Activated CD8-positive, alpha-beta T cell treated with anti-CD3 and anti-CD28 coated beads for 36 hours (primary cell): ENCODE data around the gene CFAP44. TPM values are rescaled to one million over a fixed set of nuclear protein-coding genes. Genes with fewer than 3 reads are reported as not detected.
"Not testable (repeated sequence)": the region's sequence is repeated elsewhere in the genome, so short reads cannot be mapped to it uniquely, and the experiment has no call there.

Experiments
- ATAC-seq: fragments of 200-7000 bp; cut with Tn5 transposase; one replicate; pipeline ENCODE4 v1.10.0; 2021; ENCODE audit warnings: mild to moderate bottlenecking, moderate library complexity
- CTCF ChIA-PET: fragments of 350-600 bp; sonication (Branson Sonifier 250); formaldehyde crosslinking; loops from one replicate; lab custom pipeline; 2021; ENCODE audit warnings: antibody characterized with exemption; lab: Charles Lee
- POLR2A ChIA-PET: fragments of 350-600 bp; sonication (Branson Sonifier 250); formaldehyde crosslinking; loops from one replicate; lab custom pipeline; 2021; ENCODE audit warnings: antibody characterized with exemption; lab: Charles Lee
- DNase-seq: peaks from one replicate; pipeline ENCODE4 v3.0.0-alpha.2; 2020
- H3K27ac Mint-ChIP-seq: one replicate; pipeline ENCODE4 v1.8.0; 2021; ENCODE audit warnings: mild to moderate bottlenecking, mixed read lengths
- H3K27me3 Mint-ChIP-seq: one replicate; pipeline ENCODE4 v1.8.0; 2021; ENCODE audit warnings: mixed read lengths
- H3K36me3 Mint-ChIP-seq: one replicate; pipeline ENCODE4 v1.8.0; 2021; ENCODE audit warnings: low read depth, mixed read lengths
- H3K4me1 Mint-ChIP-seq: one replicate; pipeline ENCODE4 v1.8.0; 2021; ENCODE audit warnings: low read depth, mixed read lengths
- H3K4me3 Mint-ChIP-seq: one replicate; pipeline ENCODE4 v1.8.0; 2021; ENCODE audit warnings: mild to moderate bottlenecking, moderate library complexity, mixed read lengths
- H3K9me3 Mint-ChIP-seq: one replicate; pipeline ENCODE4 v1.8.0; 2021; ENCODE audit warnings: mixed read lengths
- CTCF ChIP-seq: fragments of 200-600 bp; IDR thresholded peaks from one replicate; pipeline ENCODE4 v1.8.0; 2022; ENCODE audit warnings: antibody characterized with exemption, mild to moderate bottlenecking
- intact Hi-C: fragments of 100-400 bp; cut with micrococcal nuclease; formaldehyde crosslinking; loops from one replicate; pipeline ENCODE4 v1.10.0; 2022
- total RNA-seq, 2 experiments: library from RNA; stranded (reverse); gene quantifications; one replicate each; pipeline ENCODE4 v1.2.3, GENCODE V29; 2021

Gene CFAP44, protein sequence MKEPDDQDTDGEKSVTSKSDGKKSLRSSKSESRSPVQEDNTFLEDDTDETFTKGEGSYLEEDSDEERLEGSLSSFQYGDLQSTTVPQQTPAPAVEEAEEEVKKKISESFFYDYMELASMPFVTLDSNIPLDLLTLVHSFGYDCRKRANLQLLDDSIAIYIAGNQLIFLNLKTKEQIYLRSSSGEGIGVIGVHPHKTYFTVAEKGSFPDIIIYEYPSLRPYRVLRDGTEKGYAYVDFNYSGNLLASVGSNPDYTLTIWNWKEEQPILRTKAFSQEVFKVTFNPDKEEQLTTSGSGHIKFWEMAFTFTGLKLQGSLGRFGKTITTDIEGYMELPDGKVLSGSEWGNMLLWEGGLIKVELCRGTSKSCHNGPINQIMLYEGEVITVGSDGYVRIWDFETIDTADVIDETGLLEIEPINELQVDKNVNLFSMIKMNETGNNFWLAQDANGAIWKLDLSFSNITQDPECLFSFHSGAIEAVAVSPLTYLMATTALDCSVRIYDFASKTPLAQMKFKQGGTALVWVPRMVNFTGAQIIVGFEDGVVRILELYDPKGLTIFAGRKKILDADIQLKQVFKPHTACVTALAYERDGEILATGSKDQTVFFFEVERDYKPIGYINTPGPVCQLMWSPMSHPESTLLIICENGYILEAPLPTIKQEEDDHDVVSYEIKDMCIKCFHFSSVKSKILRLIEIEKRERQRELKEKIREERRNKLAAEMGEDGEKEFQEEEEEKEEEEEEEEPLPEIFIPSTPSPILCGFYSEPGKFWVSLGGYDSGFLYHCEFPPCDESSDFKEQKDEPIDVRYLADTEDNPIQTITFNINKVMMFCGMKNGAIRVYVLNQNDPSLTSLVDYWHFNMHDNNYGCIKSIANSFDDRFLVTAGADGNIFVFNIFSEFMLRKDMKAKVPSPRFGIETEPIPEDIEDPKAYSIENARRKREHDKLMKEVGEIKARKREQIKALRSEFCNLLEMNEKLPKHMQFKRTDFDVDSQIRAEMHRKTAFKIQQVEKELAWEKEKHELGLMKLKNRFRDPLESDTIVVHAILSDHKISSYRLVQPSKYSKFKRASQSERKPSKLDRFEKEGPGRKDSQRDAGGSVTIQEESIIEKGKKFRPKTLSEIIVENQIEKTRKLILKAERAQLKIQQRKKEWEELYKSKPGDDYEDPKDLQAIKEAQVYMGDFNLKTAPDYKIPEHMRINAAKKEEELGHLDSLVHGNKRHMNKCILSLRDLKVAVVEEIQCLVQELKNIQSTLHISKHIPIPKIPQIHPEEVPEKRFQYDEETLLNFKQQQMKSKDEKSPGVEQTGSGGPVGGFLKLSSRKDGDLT (N-terminal part only)
- total RNA-seq: 1 to 10 TPM; 3.1 to 3.6 TPM

- peaks cover 4% of the 10 kb centered on the region for H3K36me3 Mint-ChIP-seq
Measured at GRCh38 chr3:113441051-113441770, at the start of gene CFAP44. Gene CFAP44, minus strand, starts transcription at chr3:113441493. Its CDS starts 7,829 bp downstream, at chr3:113433664.

GRCh38 chr3:113485161-113485609 lies 43.9 kb upstream of the CFAP44 start:
- CTCF ChIA-PET: interaction anchor here (1.0 to 1.4 kb wide), 2 partner anchors 9 to 197 kb away, joined by 6 read pairs; no protein-coding TSS in a partner anchor
- H3K4me1 Mint-ChIP-seq: peaks cover 7% of the 10 kb centered on the region
- H3K36me3 Mint-ChIP-seq: peaks cover 25% of the 10 kb centered on the region
- peak overlapping the region; percentile 53 for H3K27ac Mint-ChIP-seq
- ATAC-seq: peak; percentile 45
- peaks cover 8% of the 10 kb centered on the region for H3K9me3 Mint-ChIP-seq
- intact Hi-C loops: no loop called here
- H3K4me3 Mint-ChIP-seq: no peak overlapping the region
- DNase-seq: peak; percentile 35
- POLR2A ChIA-PET: no interaction called here
- no peak for TF ChIP-seq CTCF
- H3K27me3 Mint-ChIP-seq: no peaks in the 10 kb centered on the region

More at GRCh38 chr3:113441051-113441770, at the start of gene CFAP44:
- H3K4me3 Mint-ChIP-seq: peak within 1 kb of the TSS; percentile 26
- ChIA-PET CTCF (interaction anchor here (1.0 to 1.4 kb wide), 2 partner anchors 44 to 51 kb away, joined by 3 read pairs; no protein-coding TSS in a partner anchor), POLR2A (interaction anchor here (0.6 kb wide), 1 partner anchor 255 kb away, joined by 3 read pairs; the partner anchor contains the start of gene USF3)
- H3K27me3 Mint-ChIP-seq: no peaks in the 10 kb centered on the region
- DNase-seq (peak; percentile 62), ATAC-seq (peak; percentile 83)
- no peak for TF ChIP-seq CTCF
- no peak within 1 kb of the TSS for H3K27ac Mint-ChIP-seq
- H3K4me1 Mint-ChIP-seq: peaks cover 6% of the 10 kb centered on the region
- intact Hi-C loops: no loop called here
- H3K9me3 Mint-ChIP-seq: no peaks in the 10 kb centered on the region

DNA sequence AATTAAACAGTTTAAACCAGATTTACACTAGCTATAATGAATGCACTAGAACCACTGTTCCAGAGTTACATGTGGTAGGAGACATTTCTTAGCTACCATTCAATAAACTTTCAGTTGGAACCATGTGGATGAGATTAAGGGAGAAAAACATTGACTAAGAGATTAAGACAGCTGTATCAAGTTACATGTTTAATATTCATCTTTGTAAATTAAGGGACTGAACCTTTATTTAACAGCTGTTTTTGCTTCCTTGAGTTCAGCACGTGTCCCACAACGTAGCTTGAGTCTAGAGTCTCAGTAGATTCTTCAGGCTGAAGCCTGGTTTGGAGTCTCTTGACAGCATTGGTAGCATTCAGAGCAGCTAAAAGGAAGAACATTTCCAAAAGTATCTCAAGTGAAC lies 27.2 kb upstream of the CFAP44 start:
- no peak for TF ChIP-seq CTCF
- Mint-ChIP-seq H3K36me3 (peaks cover 33% of the 10 kb centered on the region), H3K27ac (no peak overlapping the region), H3K4me1 (peaks cover 3% of the 10 kb centered on the region), H3K9me3 (no peaks in the 10 kb centered on the region), H3K4me3 (no peak overlapping the region), H3K27me3 (no peaks in the 10 kb centered on the region)
- ATAC-seq: no peak
- intact Hi-C loops: no loop called here
- DNase-seq: no peak
- ChIA-PET POLR2A (interaction anchor here (0.6 kb wide), 1 partner anchor 111 kb away, joined by 3 read pairs; no protein-coding TSS in a partner anchor), CTCF (interaction anchor here (1.3 kb wide), 1 partner anchor 25 kb away, joined by 3 read pairs; no protein-coding TSS in a partner anchor)

GRCh38 chr3:113461488-113461887 lies 20.2 kb upstream of the CFAP44 start:
- Mint-ChIP-seq H3K27me3 (no peaks in the 10 kb centered on the region), H3K9me3 (no peaks in the 10 kb centered on the region), H3K27ac (no peak overlapping the region), H3K4me3 (no peak overlapping the region), H3K36me3 (peaks cover 53% of the 10 kb centered on the region), H3K4me1 (no peaks in the 10 kb centered on the region)
- intact Hi-C loops: no loop called here
- DNase-seq: no peak
- POLR2A ChIA-PET: no interaction called here
- TF ChIP-seq CTCF: no peak
- ATAC-seq: no peak
- CTCF ChIA-PET: interaction anchor here (1.5 kb wide), 1 partner anchor 116 kb away, joined by 3 read pairs; no protein-coding TSS in a partner anchor

DNA sequence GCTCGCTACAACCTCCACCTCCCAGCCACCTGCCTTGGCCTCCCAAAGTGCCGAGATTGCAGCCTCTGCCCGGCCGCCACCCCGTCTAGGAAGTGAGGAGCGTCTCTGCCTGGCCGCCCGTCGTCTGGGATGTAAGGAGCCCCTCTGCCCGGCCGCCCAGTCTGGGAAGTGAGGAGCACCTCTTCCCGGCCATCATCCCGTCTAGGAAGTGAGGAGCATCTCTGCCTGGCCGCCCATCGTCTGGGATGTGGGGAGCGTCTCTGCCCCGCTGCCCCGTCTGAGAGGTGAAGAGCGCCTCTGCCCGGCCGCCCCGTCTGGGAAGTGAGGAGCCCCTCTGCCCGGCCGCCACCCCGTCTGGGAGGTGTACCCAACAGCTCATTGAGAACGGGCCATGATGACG lies 17.3 kb upstream of the CFAP44 start:
- POLR2A ChIA-PET, H3K4me3 Mint-ChIP-seq, intact Hi-C loops, DNase-seq, CTCF ChIA-PET, H3K27me3 Mint-ChIP-seq, H3K27ac Mint-ChIP-seq, H3K9me3 Mint-ChIP-seq, H3K4me1 Mint-ChIP-seq, ATAC-seq: not testable (repeated sequence)
- H3K36me3 Mint-ChIP-seq: peaks cover 51% of the 10 kb centered on the region
